Stimulated activated CD4-positive, alpha-beta T cell treated with anti-CD3 and anti-CD28 coated beads, Interleukin-15, amount 100 ng/mL, for 1 hour (primary cell): Measurements from ENCODE around the gene PYCARD.

Source experiments
- DNase-seq, 2 donors: peaks; one replicate each; pipeline ENCODE4 v3.0.0-alpha.2; 2020; ENCODE audit warnings: low read depth in 1 of 2, low spot score in 1 of 2

PYCARD gene

GRCh38 chr16:31167315-31167714, 35.2 kb downstream of the PYCARD start:
- DNase-seq, result no peak

- DNase-seq, result no peak
Observed at GRCh38 chr16:31157136-31157535, 45.4 kb downstream of the PYCARD start.
